GM12874 (cell line): Measurements from ENCODE around the gene SYNE3.

Experiments
- TF ChIP-seq, protein P1 (sequence below): IDR thresholded peaks from 2 replicates; pipeline ENCODE4 v1.5.1; 2011; ENCODE audit warnings: low read depth, mild to moderate bottlenecking, control low read depth, low read length, moderate library complexity; ENCODE audit not compliant: insufficient read depth

Gene SYNE3

DNA sequence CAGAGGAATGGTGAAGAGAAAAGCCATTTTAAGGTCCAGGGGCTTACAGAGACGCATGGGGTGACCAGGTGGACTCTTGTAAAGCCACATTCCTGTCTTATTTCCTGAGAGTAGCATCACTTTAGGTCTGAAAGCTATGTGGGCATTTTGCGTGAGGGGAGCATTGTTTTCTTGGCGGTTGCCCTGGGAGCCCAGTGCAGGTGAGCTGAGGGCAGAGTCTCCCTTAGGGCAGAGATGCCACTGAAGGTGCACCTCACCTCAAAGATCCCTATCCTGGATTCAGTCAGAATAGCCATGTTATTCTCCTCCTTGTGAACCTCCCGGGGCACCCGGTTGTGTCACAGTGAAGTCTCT lies 30.8 kb upstream of the SYNE3 start:
- TF ChIP-seq, protein P1, sequence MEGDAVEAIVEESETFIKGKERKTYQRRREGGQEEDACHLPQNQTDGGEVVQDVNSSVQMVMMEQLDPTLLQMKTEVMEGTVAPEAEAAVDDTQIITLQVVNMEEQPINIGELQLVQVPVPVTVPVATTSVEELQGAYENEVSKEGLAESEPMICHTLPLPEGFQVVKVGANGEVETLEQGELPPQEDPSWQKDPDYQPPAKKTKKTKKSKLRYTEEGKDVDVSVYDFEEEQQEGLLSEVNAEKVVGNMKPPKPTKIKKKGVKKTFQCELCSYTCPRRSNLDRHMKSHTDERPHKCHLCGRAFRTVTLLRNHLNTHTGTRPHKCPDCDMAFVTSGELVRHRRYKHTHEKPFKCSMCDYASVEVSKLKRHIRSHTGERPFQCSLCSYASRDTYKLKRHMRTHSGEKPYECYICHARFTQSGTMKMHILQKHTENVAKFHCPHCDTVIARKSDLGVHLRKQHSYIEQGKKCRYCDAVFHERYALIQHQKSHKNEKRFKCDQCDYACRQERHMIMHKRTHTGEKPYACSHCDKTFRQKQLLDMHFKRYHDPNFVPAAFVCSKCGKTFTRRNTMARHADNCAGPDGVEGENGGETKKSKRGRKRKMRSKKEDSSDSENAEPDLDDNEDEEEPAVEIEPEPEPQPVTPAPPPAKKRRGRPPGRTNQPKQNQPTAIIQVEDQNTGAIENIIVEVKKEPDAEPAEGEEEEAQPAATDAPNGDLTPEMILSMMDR: no peak

DNA sequence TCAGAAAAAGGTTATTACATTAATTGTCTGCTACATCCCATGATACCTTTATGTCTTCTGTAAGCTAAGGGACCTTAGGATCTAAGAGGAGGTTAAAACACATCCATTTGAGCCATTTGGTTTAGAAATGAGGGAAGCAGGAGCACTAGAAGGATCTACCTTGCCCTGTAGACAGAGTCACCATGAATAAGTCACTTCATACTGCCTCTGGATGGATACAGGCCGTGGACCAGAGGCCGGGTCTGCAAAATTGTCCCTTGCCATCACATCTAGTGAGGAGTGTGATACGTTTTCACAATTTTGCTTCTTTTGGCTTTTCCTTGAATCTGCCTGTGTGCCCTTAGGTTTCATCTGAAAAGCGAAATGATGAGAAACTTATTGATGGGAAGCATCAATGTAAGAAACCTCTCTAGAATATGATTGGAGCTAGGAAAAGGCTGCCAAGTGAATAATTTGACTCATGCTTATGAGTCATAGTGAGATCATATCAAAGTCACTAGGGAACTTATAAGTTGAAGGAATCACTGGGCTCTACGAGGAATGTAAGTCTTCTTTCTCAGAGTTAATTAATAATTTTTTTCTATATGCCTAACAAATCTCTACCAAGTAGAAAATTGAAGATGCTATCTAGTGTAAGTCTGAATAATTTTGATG lies 29.2 kb upstream of the SYNE3 start:
- TF ChIP-seq, protein P1: no peak

DNA sequence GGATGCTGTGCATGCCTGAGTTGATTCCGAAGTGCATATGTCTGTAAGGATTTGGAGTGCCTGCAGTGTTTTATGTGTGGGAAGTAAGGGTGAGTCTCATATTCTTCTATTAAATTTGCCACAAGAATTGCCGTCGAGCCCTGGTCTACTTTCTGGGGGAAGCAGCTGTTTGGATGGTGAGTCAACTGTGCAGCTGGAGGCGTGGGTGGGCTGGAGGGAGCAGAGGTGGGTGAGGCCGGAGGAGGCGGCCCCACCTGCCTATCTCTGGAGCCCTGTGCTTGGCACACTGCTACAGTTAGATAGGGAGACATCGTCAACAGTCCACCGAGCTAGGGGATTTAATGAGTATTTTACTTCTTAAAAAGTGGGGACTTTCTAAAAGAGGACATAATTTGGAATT lies 28.1 kb upstream of the SYNE3 start:
- TF ChIP-seq, protein P1: no peak

DNA sequence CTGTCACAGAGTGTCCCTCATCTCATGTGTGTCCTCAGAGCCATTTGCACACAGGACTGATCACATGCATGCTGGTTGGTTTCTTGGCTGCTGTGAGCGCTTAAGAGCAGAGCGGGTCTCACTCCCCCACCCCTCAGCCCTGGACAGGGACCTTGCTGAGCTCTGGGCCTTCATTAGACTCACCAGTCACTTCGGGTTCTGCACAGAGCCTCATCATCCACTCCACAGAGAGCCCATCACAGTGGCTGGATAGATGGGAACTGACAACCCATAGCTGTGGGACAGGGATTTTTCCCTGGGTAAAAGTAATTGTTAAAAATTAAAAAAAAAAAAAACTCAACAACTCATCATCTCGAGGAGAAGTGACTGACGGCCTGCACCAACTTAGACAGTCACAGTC lies 26.6 kb upstream of the SYNE3 start:
- TF ChIP-seq, protein P1: no peak

DNA sequence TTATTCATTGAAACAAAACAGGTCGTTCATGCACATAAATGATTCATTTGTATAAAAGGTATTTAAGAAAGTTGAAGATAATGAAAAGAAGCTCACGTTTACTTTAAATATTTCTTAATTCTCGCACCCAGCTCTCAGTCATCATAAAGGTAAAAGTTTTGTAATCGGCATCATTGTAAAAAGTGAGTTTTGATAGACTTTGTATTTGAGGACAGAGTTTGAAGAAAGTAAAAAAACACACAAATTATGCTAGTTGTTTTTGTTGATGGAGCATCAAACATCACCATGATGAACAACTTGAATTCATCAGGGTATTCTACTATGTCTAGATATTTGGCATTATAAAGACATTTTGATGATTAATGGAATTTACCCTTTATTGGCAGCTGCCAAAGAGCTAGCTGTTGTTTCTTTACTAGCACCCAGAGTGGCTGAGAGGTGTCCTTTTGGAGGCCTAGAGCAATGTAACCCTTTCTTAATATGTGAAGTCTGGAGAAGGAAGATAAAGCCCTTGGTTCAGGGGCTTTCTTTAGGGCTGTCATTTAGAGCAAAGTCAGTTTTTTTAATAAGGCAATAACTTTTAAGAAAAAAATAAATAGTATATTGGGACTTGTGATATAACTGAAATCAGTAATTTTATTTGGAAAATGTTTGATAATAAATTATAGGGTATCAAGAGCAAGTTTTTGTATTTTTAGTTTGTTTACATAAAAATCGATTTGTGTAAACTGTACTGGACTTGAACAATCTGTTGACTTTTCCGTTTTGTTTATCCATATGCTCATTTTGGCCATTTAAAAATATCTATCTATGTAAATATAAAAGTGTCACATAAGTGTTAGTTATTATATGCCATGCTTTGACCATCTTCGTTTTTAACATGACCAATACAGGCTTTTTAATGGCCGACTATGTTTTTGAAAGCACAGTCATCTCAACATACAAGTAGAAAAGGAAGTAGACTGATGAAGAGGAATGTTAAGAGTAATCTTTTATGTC lies 25.8 kb upstream of the SYNE3 start:
- TF ChIP-seq, protein P1: no peak

DNA sequence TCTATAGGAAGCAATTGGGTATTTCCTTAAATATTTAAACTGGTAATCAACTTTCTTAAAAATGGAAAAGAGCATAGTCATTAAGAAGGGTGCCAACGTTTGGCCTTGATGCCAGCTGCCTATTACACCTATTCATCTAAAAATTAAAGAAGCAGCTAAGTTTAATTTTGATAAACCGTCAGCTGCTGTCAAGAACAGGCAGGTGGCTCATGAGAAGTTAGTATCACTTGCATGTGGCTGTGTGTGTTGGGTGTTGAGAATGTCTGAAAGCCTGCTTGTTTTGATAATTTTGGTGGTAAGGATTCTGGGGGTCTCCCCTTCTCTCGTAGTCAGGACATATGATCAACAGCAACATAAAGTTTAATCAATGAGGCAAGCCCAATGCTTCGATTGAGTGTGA lies 24.9 kb upstream of the SYNE3 start:
- TF ChIP-seq, protein P1: no peak

DNA sequence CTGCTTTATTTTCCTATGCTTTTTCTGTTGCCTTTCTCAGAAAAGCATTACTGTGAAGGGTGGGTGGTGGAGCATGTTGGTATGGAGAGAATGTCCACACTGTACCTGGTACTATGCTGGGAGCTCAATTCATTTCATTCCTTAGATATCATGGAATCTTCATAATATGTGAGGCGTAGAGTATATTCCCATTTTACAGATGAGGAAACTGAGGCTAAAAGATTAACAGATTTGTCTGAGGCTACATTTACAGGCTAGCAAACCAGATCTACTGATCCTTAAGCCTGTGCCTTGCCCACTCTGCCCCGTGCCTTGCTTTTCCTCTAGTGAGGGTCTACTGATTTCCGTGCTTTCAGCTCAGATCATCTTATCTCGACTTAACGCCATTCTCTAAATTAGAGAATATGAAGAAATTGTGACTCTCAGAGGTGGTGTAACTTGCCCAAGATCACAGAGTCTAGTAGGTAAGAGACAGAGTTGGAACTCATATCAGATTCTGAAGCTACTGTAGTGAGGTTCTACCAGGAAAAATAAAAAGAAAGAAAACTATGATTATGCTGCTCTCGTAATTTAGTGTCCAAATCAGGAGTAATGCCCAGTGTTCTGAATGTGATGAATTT lies 23.9 kb upstream of the SYNE3 start:
- TF ChIP-seq, protein P1: no peak
